ENCODE measurements around the gene UST. TPM values are rescaled to one million over a fixed set of nuclear protein-coding genes. Genes with fewer than 3 reads are reported as not detected.

UST gene
- total and polyA plus RNA-seq, 2 of the 8 experiments (the other 6 are each of a cell fraction or from before 2014, with no cell fraction given), result 13.5 to 34.5 TPM

GRCh38 chr6:148831531-148831930 is 84.7 kb downstream of the UST start (continued):
- TF ChIP-seq CHD7 (IDR thresholded peaks at IDR 0.05; ENCODE audit: insufficient replicate concordance, low read length), result no peak
- no peak for TF ChIP-seq SAP30 (IDR thresholded peaks at IDR 0.05; ENCODE audit: insufficient read depth, insufficient replicate concordance, low read length)
- no peak for TF ChIP-seq CREB1 (IDR thresholded peaks at IDR 0.05)
- no peak for TF ChIP-seq POU5F1 (IDR thresholded peaks at IDR 0.05; ENCODE audit: low read depth, low read length)

Data from H1 (cell line).